ENCODE results near the gene SDHC. TPM values are rescaled to one million over a fixed set of nuclear protein-coding genes. Genes with fewer than 3 reads are reported as not detected.
"Not testable (repeated sequence)": the region's sequence is repeated elsewhere in the genome, so short reads cannot be mapped to it uniquely, and the experiment has no call there.

The SDHC gene
- total RNA-seq, 2 donors from 2014 or later = 37.8 to 151 TPM

DNA sequence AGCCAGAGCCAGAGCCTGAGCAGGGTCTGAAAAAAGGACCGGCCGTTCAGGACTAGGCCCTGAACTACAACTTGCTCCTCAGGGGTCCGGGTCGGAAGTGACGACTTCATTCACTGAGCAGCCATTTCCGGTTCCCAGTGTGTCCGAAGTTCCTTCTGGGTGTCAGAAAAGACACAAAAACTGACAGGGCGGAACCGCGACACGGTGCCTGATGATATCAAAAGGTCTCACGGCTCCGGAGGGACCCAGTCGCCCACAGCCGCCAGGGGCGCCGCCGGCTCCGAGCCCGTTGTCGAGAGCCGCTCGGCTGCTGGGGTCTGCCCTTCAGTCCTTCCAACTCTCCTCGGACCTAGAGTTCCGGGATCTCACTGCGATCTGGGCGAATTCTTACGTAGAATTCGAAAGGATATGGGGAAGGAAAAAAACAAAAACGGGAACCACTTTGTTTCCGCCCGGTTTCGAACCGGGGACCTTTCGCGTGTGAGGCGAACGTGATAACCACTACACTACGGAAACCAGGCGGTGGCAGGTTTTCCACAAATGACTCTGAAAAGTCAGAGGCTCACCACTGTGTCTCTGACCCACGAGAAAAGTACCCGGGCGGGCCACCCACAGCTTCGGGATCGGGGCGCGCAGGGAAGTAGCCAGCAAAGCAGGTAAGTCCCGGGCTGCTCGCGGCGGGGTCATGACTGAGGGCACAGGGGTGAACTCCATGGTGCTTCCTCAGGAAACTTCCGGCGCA lies 85.2 kb downstream of the SDHC start:
- Histone ChIP-seq H3K9me3 (no peaks in the 10 kb centered on the region), H3K27ac (peak overlapping the region; percentile 100), H3K4me1 (peaks cover 0 to 10% of the 10 kb centered on the region in 2 donors), H3K4me3 (peak overlapping the region; percentile 79 to 80), H3K27me3 (no peaks in the 10 kb centered on the region), H3K36me3 (no peaks in the 10 kb centered on the region)
- peak; percentile 96 for DNase-seq (ENCODE audit: low spot score)
- TF ChIP-seq, protein P1, sequence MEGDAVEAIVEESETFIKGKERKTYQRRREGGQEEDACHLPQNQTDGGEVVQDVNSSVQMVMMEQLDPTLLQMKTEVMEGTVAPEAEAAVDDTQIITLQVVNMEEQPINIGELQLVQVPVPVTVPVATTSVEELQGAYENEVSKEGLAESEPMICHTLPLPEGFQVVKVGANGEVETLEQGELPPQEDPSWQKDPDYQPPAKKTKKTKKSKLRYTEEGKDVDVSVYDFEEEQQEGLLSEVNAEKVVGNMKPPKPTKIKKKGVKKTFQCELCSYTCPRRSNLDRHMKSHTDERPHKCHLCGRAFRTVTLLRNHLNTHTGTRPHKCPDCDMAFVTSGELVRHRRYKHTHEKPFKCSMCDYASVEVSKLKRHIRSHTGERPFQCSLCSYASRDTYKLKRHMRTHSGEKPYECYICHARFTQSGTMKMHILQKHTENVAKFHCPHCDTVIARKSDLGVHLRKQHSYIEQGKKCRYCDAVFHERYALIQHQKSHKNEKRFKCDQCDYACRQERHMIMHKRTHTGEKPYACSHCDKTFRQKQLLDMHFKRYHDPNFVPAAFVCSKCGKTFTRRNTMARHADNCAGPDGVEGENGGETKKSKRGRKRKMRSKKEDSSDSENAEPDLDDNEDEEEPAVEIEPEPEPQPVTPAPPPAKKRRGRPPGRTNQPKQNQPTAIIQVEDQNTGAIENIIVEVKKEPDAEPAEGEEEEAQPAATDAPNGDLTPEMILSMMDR (IDR thresholded peaks at IDR 0.05) = peak in 1 of 2 donors; percentile 58

GRCh38 chr1:161402446-161402845 lies 88.3 kb downstream of the SDHC start:
- Histone ChIP-seq H3K27ac (no peak overlapping the region), H3K27me3 (no peaks in the 10 kb centered on the region), H3K4me1 (peaks cover 0 to 10% of the 10 kb centered on the region in 2 donors), H3K4me3 (no peak overlapping the region), H3K36me3 (no peaks in the 10 kb centered on the region), H3K9me3 (no peaks in the 10 kb centered on the region)
- no peak for DNase-seq (ENCODE audit: low spot score)
- TF ChIP-seq, protein P1 (IDR thresholded peaks at IDR 0.05) = no peak

DNA sequence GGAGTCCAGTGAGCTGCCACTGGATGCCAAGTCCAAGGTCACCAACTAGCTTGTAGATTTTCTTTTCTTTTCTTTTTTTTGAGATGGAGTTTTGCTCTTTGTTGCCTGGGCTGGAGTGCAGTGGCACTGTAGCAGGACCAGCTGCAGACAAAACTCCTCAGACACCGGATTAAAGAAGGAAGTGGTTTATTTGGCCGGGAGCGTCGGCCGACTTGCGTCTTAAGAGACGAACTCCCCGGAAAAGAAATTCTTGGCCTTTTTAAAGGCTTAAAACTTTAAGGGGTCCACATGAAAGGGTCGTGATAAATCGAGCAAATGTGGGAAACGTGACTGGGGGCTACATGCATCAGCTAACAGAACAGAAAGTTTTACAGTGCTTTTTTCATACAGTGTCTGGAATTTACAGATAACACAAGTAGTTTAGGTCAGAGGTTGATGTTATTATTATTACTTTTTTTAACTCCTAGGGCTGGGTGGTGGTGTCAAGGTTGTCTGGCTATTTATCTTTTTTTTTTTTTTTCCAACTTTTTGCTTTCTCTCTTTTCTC lies 89.9 kb downstream of the SDHC start:
- Histone ChIP-seq H3K9me3 (no peaks in the 10 kb centered on the region), H3K36me3 (no peaks in the 10 kb centered on the region), H3K27me3 (no peaks in the 10 kb centered on the region), H3K4me1 (peaks cover 0 to 7% of the 10 kb centered on the region in 2 donors), H3K4me3 (no peak overlapping the region), H3K27ac (no peak overlapping the region)
- TF ChIP-seq, protein P1 (IDR thresholded peaks at IDR 0.05) = no peak
- no peak for DNase-seq (ENCODE audit: low spot score)

GRCh38 chr1:161406551-161406950 lies 92.4 kb downstream of the SDHC start:
- H3K36me3 ChIP-seq; H3K4me3 ChIP-seq; H3K27me3 ChIP-seq; H3K4me1 ChIP-seq; H3K27ac ChIP-seq; H3K9me3 ChIP-seq; DNase-seq (ENCODE audit: low spot score): not testable (repeated sequence)

- H3K9me3 ChIP-seq = no peaks in the 10 kb centered on the region
- no peaks in the 10 kb centered on the region for H3K27me3 ChIP-seq
- peaks cover 0 to 3% of the 10 kb centered on the region in 2 donors for H3K4me1 ChIP-seq
- H3K36me3 ChIP-seq = no peaks in the 10 kb centered on the region
- no peak for DNase-seq (ENCODE audit: low spot score)
- no peak overlapping the region for H3K27ac ChIP-seq
- TF ChIP-seq, protein P1 (IDR thresholded peaks at IDR 0.05) = no peak
- H3K4me3 ChIP-seq = no peak overlapping the region
Measured at GRCh38 chr1:161407451-161407985, 93.3 kb downstream of the SDHC start.

GRCh38 chr1:161408429-161409052 lies 94.4 kb downstream of the SDHC start:
- H3K27me3 ChIP-seq = no peaks in the 10 kb centered on the region
- H3K4me1 ChIP-seq = peaks cover 0 to 3% of the 10 kb centered on the region in 2 donors
- no peaks in the 10 kb centered on the region for H3K36me3 ChIP-seq
- DNase-seq (ENCODE audit: low spot score) = no peak
- H3K9me3 ChIP-seq = no peaks in the 10 kb centered on the region
- H3K4me3 ChIP-seq = no peak overlapping the region
- TF ChIP-seq, protein P1 (IDR thresholded peaks at IDR 0.05) = no peak
- H3K27ac ChIP-seq = no peak overlapping the region

- DNase-seq (ENCODE audit: low spot score); H3K27me3 ChIP-seq; H3K4me1 ChIP-seq; H3K27ac ChIP-seq; H3K36me3 ChIP-seq; H3K4me3 ChIP-seq; H3K9me3 ChIP-seq: not testable (repeated sequence)
Measured at GRCh38 chr1:161409848-161410635, 95.9 kb downstream of the SDHC start.

DNA sequence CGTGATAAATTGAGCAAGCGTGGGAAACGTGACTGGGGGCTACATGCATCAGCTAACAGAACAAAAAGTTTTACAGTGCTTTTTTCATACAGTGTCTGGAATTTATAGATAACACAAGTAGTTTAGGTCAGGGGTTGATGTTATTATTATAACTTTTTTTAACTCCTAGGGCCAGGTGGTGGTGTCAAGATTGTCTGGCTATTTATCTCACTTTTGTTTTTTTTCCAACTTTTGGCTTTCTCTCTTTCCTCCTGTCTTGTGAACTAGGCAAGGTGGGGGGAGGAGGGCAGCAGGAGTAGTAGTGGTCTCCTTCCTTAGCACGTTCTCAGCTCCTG lies 96.4 kb downstream of the SDHC start:
- not testable (repeated sequence) for H3K4me1 ChIP-seq; H3K36me3 ChIP-seq; H3K9me3 ChIP-seq; H3K27me3 ChIP-seq; DNase-seq (ENCODE audit: low spot score); H3K4me3 ChIP-seq; H3K27ac ChIP-seq
